Epithelial cell of prostate (primary cell): Measurements from ENCODE around the gene MAP2K3.
"Not testable (repeated sequence)": the region's sequence is repeated elsewhere in the genome, so short reads cannot be mapped to it uniquely, and the experiment has no call there.

Experiments used
- DNase-seq: peaks from one replicate; pipeline ENCODE4 v3.0.0-alpha.2; 2011; ENCODE audit warnings: low read depth, low spot score
- H3K27ac ChIP-seq: fragments of 450-650 bp; 2 replicates; pipeline ENCODE4 v1.5.1; 2017; ENCODE audit warnings: mild to moderate bottlenecking

Gene MAP2K3

DNA sequence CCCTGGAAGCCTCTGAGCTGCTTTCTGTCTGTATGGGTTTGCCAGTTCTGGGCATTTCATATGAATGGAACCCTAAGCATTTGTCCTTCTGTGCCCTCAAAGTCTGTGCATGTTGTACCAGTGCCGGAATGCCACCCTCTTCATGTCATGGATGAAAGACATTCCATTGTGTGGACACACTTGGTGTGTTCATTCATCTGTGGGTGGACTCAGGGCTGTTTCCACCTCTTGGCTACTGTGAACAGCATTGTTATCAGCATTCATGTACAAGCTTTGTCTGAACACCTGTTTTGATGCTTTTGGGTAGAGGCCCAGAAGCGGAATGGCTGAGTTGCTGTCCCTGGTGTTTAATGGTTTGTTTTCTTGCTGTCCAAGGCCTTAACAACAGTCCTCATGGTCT is 61.6 kb downstream of the MAP2K3 start:
- not testable (repeated sequence) for H3K27ac ChIP-seq

DNA sequence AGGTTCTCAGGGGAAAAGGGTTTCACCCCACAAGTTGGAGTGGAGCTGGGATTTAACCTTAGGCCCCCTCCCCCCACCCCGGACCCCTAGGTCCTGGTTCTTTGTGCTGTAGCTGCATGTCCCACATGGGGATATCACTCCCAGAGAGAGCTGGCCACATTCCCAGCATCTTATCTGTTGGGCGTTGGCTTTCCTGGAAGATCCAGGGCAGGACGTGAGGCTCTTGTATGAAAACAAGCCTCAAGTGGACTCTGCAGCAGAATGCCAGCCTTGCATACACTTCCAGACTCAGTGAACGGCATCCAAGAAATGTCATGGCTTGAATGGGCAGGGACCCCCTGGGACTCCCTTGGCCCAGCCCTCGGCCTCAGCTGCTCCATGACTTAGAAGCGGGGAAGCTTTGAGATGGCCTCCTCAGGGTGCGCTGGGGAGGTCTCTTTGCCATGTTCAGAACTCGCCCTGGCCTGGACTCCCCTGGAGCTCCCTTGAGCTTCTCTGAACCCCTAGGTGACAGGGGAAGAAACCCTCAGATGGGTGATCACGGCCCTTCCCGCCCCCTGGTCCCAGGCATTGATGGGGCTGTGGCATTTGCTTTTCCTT is 62.2 kb downstream of the MAP2K3 start:
- DNase-seq, H3K27ac ChIP-seq: not testable (repeated sequence)

More for the DNA sequence above, 61.6 kb downstream of the MAP2K3 start:
- not testable (repeated sequence) for DNase-seq

- H3K27ac ChIP-seq, result not testable (repeated sequence)
Measured at GRCh38 chr17:21347660-21348059, 63.1 kb downstream of the MAP2K3 start.

GRCh38 chr17:21348081-21348925 is 63.8 kb downstream of the MAP2K3 start:
- DNase-seq, result not testable (repeated sequence)

More at GRCh38 chr17:21347660-21348059, 63.1 kb downstream of the MAP2K3 start:
- DNase-seq, result not testable (repeated sequence)

GRCh38 chr17:21348926-21349261 is 64.4 kb downstream of the MAP2K3 start:
- not testable (repeated sequence) for DNase-seq, H3K27ac ChIP-seq

More at GRCh38 chr17:21348081-21348925, 63.8 kb downstream of the MAP2K3 start:
- H3K27ac ChIP-seq, result not testable (repeated sequence)

DNA sequence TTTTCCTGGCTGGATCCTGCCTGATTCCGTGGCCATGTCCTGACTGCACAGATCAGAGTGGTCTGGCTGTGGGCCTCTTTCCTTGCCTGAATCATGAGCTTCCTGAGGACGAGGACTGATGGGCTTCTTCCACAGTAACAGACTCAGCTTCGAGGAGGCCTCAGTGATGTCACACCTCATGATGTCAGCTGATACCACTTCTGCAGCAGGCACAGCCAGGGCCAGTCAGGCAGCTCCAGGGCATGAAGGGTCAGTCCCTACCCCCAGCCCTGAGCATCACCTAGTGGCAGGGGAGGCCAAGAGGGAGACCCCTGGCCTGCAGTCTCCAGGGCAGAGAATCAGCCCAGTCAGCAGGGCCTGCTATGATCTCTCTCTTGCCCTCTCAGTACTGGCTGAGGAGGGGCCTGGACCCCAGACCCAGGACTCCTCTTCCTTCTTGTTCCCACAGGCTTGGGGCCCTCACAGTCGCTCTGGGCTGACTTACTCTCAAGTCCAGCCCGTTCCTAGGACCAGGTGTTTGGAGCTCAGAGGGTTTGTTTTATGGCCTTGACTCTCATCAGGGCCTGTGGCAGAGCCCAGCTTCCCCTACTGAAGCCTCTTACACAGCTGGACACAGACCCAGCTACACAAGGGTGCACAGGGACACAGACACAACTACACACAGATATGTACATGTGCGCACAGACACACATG is 65.0 kb downstream of the MAP2K3 start:
- not testable (repeated sequence) for DNase-seq, H3K27ac ChIP-seq

- DNase-seq, H3K27ac ChIP-seq: not testable (repeated sequence)
Measured at GRCh38 chr17:21350495-21350894, 66.0 kb downstream of the MAP2K3 start.

DNA sequence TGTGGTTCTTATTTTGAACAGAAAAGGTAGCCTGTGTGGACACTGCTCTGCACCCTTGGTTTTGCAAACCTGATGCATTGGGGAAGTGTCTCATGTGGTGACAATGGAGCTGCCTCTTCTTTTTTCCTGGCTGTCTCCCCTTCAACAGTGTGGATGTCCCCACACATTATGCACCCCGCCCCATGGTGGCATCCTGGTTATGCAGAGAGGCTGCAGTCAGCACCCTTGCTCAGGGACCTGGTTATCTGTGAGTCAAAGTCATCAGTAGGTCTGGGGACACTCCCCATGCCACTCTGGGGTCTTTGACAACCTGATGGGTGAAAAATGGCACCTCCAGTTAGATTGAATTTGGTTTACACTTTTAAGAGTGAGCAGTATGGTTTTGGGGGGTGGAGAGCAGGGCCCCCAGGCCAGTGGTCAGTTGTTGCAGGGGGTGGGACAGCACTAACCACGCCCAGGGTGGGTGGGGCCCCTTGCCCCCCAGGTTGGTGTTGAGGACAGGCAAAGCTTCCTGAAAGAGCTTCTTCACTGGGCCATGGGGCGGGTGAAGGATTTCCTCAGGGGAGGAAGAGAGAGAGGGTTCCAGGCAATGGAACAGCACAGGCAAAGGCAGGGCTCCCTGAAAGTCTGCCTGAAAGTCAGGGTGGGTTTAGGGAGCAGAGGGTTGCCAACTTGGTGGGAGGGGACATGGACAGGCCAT is 67.0 kb downstream of the MAP2K3 start:
- no peak overlapping the region for H3K27ac ChIP-seq
- DNase-seq, result no peak

- H3K27ac ChIP-seq, result no peak overlapping the region
- DNase-seq, result no peak
Measured at GRCh38 chr17:21352221-21352980, 67.9 kb downstream of the MAP2K3 start.

- H3K27ac ChIP-seq, result no peak overlapping the region
- DNase-seq, result no peak
Measured at GRCh38 chr17:21352981-21353265, 68.4 kb downstream of the MAP2K3 start.

DNA sequence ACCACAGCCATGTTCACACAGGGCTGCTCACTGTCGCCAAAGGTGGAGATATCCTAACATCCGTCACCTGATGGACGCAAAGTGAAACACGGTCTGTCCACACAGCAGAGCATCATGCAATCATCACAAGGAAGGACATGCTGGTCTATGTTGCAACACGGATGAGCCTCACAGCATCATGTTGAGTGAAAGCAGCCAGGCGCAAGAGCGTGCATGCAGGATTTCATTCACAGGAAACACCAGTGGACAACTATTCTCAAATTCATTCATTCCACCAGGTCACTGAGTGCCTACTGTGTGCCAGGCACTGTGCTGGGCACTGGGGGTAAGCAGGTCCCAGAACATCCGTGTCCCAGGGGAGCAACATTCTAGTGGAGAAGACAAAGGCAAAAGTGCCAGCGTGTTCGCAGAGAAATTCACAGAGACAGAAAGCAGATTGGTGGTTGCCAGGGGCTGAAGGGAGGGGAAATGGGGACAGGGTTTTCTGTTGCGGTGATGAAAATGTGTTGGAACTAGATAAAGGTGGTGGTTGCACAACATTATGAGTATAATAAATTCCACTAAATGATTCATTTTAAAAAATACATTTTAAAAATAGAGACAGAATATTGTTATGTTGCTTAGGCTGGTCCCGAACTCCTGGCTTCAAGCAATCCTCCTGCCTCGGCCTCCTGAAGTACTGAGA is 69.0 kb downstream of the MAP2K3 start:
- no peak overlapping the region for H3K27ac ChIP-seq
- DNase-seq, result no peak

DNA sequence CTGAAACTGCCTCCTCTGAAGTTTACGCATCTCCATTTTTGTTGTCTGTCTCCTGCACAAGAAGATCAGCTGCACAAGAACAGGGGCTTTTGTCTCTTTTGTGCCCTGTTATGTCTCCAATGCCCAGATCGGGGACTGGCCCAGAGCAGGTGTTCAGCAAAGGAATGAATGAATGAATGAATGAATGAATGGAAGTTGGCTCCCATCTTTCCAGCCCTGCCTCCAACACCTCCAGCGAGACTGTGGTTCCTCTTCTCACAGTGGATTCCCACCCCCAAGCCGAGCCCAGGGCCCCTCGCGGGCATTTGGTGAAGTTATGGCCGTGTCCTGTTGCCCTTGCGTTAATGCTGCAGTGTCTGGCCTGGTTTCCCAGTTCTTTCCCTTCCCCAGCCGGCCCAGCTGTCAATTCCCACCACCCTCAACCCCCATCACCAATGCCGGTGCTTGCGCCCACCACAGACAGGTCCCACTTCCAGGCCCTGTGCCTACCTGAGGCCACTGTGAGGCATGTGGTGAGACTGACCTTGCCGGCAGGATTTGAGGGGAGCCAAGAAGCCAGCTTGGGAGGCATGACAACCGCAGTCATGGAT is 70.4 kb downstream of the MAP2K3 start:
- no peak overlapping the region for H3K27ac ChIP-seq
- no peak for DNase-seq

GRCh38 chr17:21355586-21355985 is 71.1 kb downstream of the MAP2K3 start:
- DNase-seq, result no peak
- no peak overlapping the region for H3K27ac ChIP-seq

- no peak overlapping the region for H3K27ac ChIP-seq
- DNase-seq, result no peak
Measured at GRCh38 chr17:21356537-21357127, 72.1 kb downstream of the MAP2K3 start.

GRCh38 chr17:21357281-21357680 is 72.8 kb downstream of the MAP2K3 start:
- no peak overlapping the region for H3K27ac ChIP-seq
- DNase-seq, result no peak

GRCh38 chr17:21357696-21358656 is 73.5 kb downstream of the MAP2K3 start:
- H3K27ac ChIP-seq, result no peak overlapping the region
- DNase-seq, result no peak

GRCh38 chr17:21358682-21359482 is 74.4 kb downstream of the MAP2K3 start:
- DNase-seq, result no peak
- no peak overlapping the region for H3K27ac ChIP-seq
